ENCODE measurements around the gene MRPL24.
"Not testable (repeated sequence)": the region's sequence is repeated elsewhere in the genome, so short reads cannot be mapped to it uniquely, and the experiment has no call there.

Gene MRPL24

GRCh38 chr1:156740741-156741480 is at the start of gene MRPL24:
Gene MRPL24, minus strand, starts transcription at chr1:156741088. Its CDS starts 2,384 bp downstream, at chr1:156738704.
- DNase-seq (ENCODE audit: low read depth, low spot score): peak; percentile 97

DNA sequence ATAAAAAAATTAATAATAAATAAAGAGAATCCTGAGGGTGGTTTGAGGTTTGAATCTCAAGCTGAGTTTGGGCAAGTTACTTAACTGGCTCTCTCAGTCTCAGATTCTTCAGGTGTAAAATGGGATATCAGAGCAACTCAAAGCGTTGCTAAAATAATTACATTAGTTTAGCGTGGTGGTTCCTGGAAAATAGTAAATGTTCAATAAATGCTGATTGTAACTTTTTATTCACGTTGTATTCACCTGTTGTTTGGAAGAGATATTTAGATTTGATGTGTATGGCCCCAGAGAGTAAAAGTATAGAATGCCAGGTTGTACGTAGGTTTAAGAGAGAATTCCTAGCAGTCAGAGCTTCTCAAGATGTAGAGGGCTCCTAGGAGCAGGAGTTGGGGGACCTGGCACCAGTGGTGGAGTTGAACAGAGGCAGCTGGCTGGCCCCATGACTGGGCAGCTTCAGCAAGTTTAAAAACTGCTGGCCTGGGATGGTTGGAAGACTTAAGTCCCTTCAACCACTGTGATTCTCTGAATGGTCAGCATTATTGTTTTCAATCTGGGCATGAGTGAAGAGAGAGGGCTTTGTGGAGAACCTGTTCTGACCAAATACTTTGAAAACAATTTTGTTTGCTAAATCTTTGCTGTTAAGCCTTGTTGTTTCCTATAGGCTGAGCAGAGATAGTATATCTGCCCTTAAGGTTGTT is 48.9 kb upstream of the MRPL24 start:
- DNase-seq (ENCODE audit: low read depth, low spot score): no peak

GRCh38 chr1:156788136-156788535 is 47.2 kb upstream of the MRPL24 start:
- no peak for DNase-seq (ENCODE audit: low read depth, low spot score)

- DNase-seq (ENCODE audit: low read depth, low spot score): no peak
Observed at GRCh38 chr1:156786640-156787039, 45.8 kb upstream of the MRPL24 start.

DNA sequence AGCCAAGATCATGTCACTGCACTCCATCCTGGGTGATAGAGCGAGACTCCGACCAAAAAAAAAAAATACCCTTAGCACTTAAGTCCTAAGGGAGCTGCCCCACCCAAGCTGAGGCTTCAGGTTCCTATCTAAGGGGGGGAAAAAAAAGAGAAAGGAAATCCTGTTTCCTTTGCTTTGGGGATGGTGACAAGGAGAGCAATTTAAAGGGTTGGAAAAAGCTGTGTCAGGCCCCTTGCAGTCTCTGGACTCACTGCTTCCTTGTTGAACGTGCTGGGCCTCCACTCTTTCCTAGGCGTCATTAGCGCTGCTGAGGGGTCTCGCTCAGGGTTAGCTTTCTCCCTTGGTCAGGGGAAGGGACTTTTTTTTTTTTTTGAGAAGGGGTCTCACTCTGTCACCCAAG is 44.6 kb upstream of the MRPL24 start:
- no peak for DNase-seq (ENCODE audit: low read depth, low spot score)

GRCh38 chr1:156781585-156782186 is 40.8 kb upstream of the MRPL24 start:
- DNase-seq (ENCODE audit: low read depth, low spot score): no peak

GRCh38 chr1:156777573-156777972 is 36.7 kb upstream of the MRPL24 start:
- DNase-seq (ENCODE audit: low read depth, low spot score): no peak

- DNase-seq (ENCODE audit: low read depth, low spot score): no peak
Observed at GRCh38 chr1:156776942-156777341, 36.1 kb upstream of the MRPL24 start.

GRCh38 chr1:156775799-156776198 is 34.9 kb upstream of the MRPL24 start:
- DNase-seq (ENCODE audit: low read depth, low spot score): no peak

- DNase-seq (ENCODE audit: low read depth, low spot score): no peak
Observed at GRCh38 chr1:156773607-156774006, 32.7 kb upstream of the MRPL24 start.

DNA sequence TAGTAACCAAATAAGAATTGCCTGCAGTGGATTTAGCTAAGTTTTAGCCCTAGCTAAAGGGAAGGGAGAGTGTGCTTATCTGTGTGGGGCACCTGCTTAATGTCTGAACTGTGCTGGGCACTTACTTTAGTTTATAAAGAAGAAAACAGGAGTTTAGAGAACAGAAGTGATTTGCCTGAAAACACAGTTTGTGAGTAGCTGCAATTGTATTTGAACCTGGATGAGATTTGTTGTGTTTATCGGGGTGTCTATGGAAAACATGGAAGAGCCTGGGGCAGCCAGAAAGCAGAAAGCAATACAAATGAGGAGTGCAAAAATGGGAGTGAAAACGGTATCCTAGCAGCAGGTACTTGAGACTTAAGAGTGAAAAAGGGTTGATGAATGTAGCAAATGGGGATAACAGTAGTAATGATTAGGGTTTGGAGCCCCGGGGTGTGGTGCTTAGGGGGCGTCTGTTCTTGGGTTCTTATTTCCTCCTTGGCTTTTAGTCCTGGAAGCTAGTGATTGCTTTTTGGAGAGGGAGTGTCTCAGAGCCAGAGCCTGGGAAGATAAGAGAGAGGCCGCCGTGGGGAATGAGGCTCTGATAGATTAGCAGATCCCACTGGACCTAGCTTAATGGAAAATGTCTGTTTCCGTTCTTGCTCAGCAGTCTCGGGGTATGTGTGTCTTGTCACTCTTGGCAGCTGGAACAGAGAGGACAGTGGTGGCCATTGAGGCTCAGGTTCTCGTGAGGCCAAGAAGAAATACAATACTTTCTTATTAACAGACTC is 32.0 kb upstream of the MRPL24 start:
- no peak for DNase-seq (ENCODE audit: low read depth, low spot score)

DNA sequence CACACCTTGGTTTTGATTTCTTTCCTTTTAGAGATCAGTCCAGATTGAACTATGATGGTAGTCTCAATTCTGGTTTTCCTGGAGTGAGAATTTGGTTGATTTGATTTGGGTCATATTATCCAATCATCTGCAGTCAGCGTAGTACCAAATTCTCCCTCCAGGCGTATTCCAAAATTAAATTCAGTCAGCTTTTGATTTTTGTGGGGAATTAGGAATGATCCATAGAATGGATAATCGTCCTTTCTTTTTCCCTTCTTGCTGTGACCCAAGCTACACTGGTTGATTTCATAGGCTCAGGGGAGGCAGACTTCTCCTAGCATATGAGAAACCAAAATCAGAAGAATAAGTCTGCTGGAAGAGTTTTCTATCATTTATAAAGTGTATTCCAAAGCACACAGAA is 31.3 kb upstream of the MRPL24 start:
- no peak for DNase-seq (ENCODE audit: low read depth, low spot score)

- no peak for DNase-seq (ENCODE audit: low read depth, low spot score)
Observed at GRCh38 chr1:156768610-156769295, 27.9 kb upstream of the MRPL24 start.

- DNase-seq (ENCODE audit: low read depth, low spot score): no peak
Observed at GRCh38 chr1:156767879-156768604, 27.2 kb upstream of the MRPL24 start.

DNA sequence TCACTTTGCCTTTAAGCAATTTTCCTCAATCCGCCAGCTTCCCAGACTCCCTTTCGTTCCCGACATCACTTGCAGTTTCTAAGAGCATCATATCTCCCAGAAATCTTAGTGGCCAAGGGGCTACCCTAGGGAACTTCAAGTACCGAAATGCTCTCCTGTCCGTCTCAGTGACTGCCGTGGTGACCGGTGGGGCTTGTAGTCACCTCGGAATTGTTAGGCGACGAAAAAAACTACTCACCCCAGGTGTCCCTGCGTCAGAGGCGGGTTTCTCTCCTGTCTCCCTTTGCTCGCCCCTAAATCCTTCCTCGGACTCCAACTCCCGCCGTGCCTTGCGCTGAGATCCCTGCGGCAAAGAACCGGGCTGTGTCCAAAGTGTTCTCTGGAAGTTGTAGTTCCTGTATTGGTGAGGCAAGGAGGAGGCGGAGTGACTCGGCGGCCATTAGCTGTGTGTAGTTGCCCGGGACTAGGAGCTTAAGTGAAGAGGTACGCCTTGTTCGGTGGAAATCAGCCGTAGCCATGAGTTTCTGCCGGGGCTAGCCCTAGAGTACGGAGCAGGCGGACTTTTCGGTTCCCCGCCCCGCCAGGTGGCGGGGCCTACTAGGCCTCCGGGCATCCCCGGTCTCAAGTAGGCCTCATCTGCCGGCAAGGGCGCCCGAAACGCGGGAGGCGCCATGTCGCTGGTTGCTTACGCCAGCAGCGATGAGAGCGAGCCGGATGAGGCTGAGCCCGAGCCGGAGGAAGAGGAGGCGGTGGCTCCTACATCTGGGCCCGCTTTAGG is 26.4 kb upstream of the MRPL24 start, which contains the start of gene PRCC:
Gene PRCC, plus strand, starts transcription at position 435 of the 778 bp plus-strand sequence. Its CDS starts 237 bp downstream, at position 672.
- peak; percentile 98 for DNase-seq (ENCODE audit: low read depth, low spot score)

DNA sequence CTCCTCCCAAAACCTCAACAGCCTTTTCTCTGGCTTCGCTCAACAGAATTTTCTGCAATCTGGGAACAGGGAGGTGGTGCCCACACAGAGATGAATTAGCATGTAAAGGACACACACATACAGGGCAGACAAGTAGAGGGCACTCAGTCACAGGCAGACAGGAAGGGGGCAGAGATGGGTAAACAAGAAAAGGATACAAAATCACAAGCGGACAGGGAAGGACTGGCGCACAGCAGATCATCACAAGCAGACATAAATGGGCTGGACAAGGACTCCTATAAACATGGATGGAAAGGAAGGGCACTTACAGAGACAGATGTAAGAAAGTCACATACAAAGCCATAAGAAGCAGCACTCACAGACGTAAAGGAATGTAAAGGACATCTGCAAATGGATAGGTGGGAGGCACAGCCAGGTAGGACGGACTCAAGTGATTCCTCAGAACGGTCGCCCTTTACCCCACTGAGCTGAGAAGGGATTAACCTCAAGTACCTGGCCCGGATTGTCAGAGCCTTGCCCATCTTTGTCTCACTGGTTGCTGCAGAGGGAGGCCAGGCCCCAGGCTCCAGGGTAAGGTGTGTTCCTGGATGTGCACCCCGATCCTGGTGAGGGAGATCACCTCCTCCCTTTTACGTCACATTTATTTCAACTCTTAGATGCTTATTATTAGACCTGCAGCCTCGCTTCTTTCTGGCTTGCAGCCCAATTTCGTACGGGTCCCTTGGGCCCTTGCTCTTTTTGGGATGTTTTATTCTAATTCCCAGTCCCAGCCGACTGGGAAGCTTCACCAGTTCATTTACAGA is 25.6 kb upstream of the MRPL24 start:
- no peak for DNase-seq (ENCODE audit: low read depth, low spot score)

DNA sequence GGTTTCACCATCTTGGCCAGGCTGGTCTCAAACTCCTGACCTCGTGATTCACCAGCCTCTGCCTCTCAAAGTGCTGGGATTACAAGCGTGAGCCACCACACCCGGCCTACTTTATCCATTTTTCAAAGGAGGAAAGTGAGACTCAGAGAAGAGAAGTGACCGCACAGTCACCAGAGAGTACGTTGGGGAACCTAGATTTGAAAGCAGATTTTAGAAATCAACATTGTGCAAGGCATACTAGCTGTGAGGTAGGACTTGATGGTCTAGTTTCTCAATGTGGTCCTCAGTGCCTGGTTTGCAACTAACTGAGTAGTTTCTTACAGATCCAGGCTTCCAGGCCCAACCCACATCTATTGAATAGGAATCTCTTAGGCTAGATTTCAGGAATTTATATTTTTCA is 24.8 kb upstream of the MRPL24 start:
- DNase-seq (ENCODE audit: low read depth, low spot score): no peak

DNA sequence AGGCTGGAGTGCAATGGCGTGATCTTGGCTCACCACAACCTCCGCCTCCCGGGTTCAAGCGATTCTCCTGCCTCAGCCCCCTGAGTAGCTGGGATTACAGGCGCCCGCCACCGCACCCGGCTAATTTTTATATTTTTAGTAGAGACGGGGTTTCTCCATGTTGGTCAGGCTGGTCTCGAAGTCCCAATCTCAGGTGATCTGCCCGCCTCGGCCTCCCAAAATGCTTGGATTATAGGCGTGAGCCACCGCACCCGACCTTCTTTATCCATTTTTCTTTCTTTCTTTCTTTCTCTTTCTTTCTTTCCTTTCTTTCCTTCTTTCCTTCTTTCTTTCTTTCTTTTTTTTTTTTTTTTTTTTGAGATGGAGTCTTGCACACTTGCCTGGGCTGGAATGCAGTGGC is 24.2 kb upstream of the MRPL24 start:
- not testable (repeated sequence) for DNase-seq (ENCODE audit: low read depth, low spot score)

- no peak for DNase-seq (ENCODE audit: low read depth, low spot score)
Observed at GRCh38 chr1:156760796-156761104, 19.9 kb upstream of the MRPL24 start.
